CD4-positive, alpha-beta T cell treated with Interleukin-15 for 1 hour (primary cell): Measurements from ENCODE around the gene NSMCE1.
"Not testable (repeated sequence)": the region's sequence is repeated elsewhere in the genome, so short reads cannot be mapped to it uniquely, and the experiment has no call there.

ENCODE experiments used
- DNase-seq: peaks from one replicate; pipeline ENCODE4 v3.0.0-alpha.2; 2020

Gene NSMCE1

DNA sequence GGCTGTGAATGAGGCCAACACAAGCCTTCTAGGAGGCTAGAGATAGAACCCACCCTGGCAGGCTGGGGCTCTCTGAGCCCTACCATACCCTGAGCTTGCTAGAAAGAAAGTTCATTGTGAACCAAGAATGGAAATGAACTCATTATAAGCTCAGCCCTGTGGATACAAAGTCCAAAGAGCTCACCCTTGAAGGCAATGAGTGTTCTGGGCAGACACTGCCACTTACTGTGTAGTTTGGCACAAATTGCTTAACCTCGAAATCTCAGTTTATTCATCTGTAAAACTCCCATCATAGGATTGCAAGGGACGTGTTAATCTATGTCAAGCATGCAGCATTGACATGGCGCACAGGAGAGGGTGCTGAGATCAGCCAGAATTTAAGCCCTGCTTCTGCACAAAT, 59.8 kb downstream of the NSMCE1 start:
- no peak for DNase-seq

- no peak for DNase-seq
Measured at GRCh38 chr16:27208081-27208680, 60.4 kb downstream of the NSMCE1 start.

DNA sequence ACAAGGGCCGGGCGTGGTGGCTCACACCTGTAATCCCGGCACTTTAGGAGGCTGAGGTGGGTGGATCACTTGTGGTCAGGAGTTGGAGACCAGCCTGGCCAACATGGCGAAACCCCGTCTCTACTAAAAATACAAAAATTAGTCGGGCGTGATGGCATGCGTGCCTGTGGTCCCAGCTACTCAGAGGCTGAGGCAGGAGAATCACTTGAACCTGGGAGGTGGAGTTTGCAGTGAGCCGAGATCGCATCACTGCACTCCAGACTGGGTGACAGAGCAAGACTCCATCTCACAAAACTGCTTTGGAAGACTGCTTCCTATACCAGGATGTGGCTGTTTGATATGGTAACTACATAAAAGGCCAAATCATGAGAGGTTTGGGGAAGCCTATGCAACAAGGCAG, 61.5 kb downstream of the NSMCE1 start:
- not testable (repeated sequence) for DNase-seq

DNA sequence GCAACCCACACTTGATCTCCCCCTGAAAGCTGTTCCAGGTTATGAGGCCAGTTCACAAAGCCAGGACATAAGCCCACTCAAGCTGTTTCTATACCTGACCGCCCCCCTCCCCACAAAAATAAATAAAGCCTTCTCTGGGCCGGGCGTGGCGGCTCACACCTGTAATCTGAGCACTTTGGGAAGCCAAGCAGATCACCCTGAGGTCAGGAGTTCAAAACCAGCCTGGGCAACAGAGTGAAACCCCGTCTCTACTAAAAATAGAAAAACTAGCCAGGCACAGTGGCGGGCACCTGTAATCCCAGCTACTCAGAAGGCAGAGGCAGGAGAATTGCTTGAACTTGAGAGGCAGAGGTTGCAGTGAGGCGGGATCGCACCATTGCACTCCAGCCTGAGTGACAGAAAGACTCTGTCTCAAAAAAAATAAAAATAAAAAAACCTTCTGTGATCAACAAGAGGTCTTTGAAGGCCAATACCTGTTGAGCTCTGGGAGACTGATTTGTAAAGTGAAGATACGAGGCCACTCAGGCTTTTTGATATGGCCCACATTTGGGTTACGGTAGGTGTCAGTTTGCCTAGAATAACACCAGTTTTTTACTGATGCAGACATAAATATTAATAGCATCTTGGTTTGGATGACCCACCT, 63.0 kb downstream of the NSMCE1 start:
- DNase-seq: no peak

DNA sequence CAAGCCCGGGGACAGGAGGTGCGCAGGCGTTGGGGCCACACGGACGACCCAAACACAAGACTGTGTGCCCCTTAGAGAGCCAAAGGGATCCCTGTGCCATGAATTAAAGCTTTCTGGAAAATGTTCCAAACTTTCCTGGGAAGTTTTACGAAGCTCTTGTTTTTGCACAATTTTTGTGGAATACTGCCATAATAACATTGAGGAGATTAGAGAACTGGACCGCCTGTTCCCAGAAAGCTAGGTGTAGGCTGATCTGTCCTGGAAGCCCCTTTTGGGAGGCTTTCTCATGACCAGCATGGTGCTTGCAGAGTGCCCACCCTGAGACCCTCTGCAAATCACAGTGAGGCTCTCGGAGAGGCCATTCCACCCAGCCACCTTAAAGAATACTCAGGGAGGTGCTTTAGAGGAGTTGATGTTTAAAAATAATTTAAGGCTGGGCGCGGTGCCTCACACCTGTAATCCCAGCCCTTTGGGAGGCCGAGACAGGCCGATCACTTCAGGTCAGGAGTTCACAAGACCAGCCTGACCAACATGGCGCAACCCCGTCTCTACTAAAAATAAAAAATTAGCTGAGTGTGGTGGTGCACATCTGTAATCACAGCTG, 64.2 kb downstream of the NSMCE1 start:
- DNase-seq: no peak

DNA sequence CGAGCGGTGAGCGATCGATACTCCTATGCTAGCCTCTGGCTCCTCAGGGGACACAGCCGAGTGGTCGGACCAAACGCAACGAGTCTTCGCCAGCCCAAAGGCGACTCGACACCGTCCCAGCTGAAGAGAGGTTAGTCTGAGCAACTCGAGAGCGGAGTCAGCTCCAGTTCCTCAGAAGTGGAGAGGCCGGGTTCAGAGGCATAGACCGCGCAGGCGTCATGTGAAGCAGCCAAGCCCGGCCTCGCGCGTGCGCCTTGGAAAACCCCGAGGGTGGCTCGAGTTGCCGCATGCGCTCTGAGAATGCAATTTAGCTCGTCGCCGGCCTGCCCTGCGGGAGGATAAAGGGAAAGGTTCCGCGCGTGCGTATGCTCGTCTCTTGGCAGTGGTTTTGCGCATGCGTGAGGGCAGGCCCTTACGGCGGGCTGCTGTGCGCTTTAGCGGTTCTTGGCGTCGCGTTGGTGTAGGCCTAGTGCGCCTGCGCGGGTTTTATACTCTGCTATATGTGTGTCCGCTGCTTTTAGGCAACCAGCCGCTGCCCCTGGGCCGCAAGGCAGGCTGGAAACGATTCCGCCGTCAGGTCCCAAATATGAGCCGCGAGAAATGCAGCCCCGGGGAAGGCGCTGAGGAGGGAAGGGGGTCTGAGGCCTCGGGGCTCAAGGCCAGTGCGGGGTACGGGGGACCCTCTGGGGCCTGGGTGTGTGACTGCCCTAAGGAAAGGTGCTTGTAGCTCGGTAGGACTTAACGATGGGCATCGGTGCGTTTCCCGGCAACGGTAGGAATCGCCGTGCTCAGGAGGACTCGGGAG, 64.9 kb downstream of the NSMCE1 start, which contains the start of gene KDM8:
KDM8 (plus strand) TSS at position 20 of the 805 bp plus-strand sequence. CDS start 6,598 bp downstream, outside the sequence.
- peak; percentile 100 for DNase-seq

DNA sequence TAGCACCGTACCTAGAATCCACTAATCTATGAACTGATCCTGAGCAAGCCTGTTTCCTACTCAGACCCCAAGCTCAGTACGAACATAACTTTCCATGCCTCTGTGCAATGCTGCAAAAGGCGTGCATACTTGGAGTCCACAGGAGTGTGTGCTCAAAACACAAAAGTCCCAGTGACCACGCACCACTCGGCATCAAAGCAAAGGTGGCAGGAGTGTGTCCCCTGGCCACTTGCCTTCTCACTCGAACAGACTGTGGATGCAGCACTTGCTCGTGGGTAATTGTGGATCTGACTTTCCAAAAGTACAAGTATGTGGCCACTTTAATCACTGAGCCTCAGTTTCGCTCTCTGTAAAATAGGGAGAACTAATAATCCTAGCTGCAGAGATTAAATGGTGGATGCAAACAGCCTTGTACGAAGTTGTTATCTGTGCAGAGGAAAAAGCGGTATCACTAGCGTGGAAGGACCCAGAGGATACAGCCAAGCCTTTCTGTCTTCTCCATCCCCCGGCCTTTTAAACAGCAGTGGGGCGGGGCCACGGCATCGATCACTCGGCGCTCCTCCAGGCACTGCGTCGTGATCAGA, 65.6 kb downstream of the NSMCE1 start:
- DNase-seq: peak; percentile 90

- not testable (repeated sequence) for DNase-seq
Measured at GRCh38 chr16:27200914-27201313, 67.7 kb downstream of the NSMCE1 start.

GRCh38 chr16:27199736-27200135, 68.8 kb downstream of the NSMCE1 start:
- DNase-seq: peak; percentile 32

- DNase-seq: no peak
Measured at GRCh38 chr16:27199235-27199586, 69.4 kb downstream of the NSMCE1 start.

- DNase-seq: no peak
Measured at GRCh38 chr16:27198451-27199234, 69.9 kb downstream of the NSMCE1 start.

DNA sequence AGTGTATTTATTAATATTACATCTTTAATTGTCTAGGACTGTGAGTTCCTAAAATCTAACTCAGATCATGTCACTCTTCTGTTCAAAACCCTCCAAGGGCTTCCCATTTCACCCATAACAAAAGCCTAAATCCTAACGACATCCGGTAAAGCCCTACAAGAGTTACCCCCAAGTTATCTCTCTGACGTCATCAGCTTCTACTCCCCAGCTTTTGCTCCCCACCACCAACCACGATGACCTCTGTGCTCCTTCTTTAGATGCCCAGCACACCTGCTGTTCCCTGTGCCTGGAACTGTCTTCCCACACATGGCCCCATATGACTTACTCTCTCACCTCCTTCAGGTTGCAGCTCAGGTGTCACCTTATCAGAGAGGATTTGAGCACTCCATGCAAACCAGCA, 71.6 kb downstream of the NSMCE1 start:
- DNase-seq: no peak

- peak; percentile 69 for DNase-seq
Measured at GRCh38 chr16:27195941-27196595, 72.5 kb downstream of the NSMCE1 start.

DNA sequence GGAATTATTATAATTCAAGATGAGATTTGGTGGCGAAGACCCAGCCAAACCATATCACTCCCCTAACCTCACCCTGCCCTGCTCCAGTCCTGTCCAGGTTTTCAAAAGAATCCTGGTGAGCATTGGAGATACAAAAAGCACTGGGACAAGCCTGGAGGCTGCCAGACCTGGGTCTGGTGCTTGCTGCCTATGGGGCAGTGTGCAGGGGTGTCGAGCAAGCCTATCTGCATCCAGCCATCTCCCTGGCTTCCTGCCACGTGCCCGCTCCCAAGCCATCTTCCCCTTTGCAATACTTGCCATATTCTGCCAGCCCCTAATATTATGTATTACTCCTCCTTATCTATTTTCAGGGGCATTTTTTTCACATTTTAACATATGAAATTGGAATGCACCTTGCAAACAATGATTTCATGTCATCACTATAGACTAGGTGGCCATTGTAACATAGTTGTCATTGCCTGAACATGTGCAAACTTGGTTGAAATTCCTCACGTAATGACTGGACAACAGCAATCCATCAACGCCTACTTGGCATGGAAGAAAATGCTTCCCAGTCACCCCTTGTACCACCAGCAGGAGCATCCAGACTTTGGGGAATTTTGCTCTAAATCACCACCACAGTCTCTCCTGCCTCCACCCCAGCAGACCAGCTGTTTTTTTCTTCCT, 73.4 kb downstream of the NSMCE1 start:
- no peak for DNase-seq

- DNase-seq: no peak
Measured at GRCh38 chr16:27193300-27193990, 75.1 kb downstream of the NSMCE1 start.

GRCh38 chr16:27191352-27191924, 77.1 kb downstream of the NSMCE1 start:
- no peak for DNase-seq

DNA sequence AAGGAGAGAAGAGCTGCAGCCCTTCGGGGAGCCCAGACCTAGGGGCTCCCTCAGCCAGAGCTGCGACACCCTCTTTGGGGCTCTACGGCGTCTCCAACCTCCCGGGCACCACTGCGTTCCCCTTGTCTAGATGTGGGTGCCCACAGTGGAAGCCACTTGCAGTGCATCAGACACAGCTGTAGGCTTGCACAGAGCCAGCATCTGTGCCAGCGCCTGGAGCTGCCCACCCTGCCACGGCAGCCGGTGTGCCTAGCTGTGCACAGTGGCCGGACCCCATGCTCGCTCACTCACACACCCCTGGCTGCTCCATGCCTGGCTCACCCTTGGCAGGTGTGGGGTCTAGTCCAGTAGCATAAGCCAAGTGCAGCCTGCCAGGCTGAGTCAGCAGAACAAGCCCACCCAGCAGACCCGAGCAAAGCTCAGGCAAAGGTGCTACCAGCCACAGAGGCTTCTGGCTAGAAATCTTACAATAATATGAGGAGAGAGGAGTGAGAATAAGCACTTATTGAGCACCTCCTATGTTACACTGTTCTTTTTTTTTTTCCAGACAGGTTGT, 78.2 kb downstream of the NSMCE1 start:
- no peak for DNase-seq

DNA sequence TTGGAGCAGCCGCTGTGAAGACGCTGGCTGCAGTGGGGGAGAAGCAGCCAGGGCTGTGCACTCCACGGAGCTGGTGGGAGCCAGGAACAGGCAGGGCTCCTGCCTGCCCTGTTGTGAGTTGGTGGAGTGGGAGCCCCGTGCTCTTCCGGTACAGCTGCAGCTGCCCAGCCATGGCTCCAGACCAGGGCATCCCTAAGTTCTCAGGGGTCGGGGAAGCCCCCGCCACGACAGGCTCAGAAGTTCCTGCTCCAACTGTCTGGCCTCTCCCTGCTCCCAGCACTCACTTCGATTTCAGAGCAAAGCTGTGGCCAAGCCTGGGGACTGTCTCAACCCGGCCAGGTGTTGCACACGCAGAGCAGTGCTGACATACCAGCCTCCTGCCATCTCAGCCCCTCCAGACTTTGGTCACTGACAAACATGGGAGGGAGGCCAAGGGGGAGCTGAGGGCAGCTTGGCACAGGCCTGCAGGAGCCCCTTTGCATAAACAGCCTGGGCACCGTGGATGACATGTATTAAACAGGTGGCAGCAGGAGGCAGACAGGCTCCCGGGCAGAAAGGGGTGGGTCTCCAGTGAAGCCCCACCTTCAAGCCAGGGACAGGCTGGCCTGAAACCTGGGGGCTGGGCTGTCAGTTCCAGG, 79.1 kb downstream of the NSMCE1 start:
- DNase-seq: no peak

- DNase-seq: no peak
Measured at GRCh38 chr16:27188633-27189032, 79.9 kb downstream of the NSMCE1 start.

DNA sequence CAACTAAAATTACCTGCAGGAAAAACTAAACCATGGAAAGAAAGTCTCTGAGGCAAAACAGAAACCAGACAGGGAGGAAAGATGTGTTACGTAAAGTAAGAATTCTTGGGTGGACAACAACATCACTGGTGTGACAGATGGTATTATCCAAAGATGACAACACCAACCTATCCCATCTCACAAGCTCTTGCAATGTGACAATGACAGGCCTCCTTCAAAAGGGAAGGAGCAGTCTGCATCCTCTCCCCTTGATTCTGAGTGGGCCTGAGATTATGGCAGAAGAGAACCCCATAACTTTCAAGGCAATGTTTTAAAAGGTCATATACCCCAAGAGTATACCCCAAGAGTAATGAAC, 82.8 kb downstream of the NSMCE1 start:
- no peak for DNase-seq
